MM.1S (cell line): ENCODE data around the gene CNKSR3.

Experiments
- CTCF ChIP-seq: fragments of 300-600 bp; sonication (generic); IDR thresholded peaks from 2 replicates; pipeline ENCODE4 v1.5.1; 2016; ENCODE audit warnings: antibody characterized with exemption, low read length, mixed read lengths
- EZH2 ChIP-seq: fragments of 300-600 bp; sonication (generic); optimal IDR thresholded peaks from 2 replicates; pipeline ENCODE3; 2017; ENCODE audit warnings: low read depth, mild to moderate bottlenecking, antibody characterized with exemption, low read length, mixed read lengths

- TF ChIP-seq EZH2 (no peak), CTCF (no peak)
These were observed 44.3 kb downstream of the CNKSR3 start for GRCh38 chr6:154466139-154466538.
